HG02623 (cell line): ENCODE measurements around the gene SUGP1.

Experiments
- ATAC-seq: cut with Tn5 transposase; IDR thresholded peaks from one replicate; pipeline ENCODE4 v1.9.1; 2021; ENCODE audit warnings: moderate library complexity; ENCODE audit not compliant: unreplicated experiment

SUGP1 gene

DNA sequence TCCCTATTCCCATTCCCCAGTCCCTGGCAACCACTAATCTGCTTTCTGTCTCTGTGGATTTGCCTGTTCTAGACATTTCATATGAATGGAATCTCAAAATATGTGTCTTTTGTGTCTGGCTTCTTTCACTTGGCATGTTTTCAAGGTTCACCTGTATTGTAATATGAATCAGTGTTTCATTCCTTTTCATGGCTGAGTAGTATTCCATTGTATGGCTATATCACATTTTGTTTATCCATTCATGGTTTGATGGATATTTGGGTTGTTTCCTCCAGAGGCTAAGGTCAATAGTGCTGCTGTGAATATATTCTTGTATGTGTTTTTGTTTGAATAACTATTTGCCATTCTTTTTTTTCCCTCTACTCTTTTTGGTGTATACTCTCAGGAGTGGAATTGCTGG lies 84.1 kb downstream of the SUGP1 start:
- no peak for ATAC-seq

DNA sequence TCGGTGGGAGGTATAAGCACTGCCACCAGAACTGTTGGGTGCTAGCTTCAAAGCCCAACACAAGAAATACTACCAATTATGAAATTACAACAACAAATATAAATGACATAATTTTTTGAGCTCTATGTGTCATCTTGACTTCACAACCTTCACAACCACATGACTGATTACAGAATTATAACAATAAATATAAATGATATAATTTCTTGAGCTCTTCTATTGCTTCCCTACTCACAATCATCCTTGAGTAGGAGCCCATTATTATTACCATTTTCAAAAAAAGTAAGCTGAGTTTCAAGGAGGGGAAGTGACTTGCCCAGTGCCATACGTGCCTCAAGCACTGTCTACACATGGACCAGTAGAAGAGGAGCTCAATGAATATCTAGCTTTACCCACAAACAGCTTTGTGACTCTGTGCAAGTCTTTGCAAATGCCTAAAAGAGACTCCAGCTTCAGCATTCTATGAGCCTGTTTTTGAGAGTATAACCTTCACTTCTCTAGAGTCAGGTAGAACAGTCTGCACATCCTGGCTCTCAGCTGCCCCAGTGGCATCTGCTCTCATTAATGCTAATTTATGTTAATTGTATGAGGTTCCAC lies 86.0 kb downstream of the SUGP1 start:
- ATAC-seq: no peak

DNA sequence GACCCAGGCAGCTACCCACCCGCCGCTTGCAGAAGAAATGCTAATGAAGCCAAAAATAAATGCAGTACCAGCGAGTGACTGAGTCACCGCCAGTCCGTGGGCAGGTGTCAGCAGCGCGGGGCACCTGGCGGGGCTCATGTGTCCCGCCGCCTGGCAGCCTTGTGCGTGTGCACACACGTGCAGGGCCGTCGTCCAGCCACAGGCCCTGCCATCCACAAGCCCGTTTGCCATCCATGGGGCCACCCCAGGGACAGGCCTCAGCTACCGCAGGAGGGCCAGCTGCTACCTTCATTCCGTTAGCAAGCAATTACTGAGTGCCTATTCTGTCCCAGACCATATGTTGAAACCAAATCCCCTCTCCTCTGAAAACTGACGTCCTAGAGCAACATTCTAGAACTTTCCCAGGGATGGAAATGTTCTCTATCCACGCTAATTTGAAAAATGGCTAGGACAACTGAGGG lies 88.0 kb downstream of the SUGP1 start:
- no peak for ATAC-seq

DNA sequence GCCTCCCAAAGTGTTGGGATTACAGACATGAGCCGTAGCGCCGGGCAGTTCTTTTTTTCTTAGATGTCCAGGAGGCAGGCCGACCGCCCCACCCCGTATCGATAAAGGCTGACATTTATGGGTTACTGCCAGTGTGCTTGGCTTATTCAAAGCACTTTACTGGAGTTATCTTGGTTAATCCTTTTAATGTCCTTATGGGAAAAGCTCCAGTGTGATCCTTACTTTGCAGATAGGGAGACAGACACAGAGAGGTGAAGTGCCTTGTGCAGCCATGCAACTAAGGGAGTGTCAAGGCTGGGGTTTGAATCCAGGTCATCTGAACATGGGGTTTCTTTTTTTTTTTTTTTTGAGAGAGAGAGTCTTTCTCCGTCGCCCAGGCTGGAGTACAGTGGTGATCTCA lies 89.3 kb downstream of the SUGP1 start:
- no peak for ATAC-seq

DNA sequence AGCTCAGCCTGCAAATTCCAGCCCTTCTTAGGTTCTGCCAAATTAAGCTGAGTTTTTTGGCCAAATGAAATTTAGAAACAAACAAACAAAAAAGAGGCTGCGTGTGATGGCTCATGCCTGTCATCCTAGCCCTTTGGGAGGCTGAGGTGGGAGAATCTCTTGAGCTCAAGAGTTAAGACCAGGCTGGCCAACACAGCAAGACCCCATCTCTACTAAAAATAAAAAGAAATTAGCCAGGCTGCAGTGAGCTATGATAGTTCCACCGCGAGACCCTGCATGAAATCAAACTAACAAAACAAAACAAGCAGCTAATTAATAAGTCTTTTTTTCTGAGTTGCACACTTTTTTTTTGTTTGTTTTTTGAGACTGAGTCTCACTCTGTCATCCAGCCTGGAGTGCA lies 90.6 kb downstream of the SUGP1 start:
- ATAC-seq: no peak

DNA sequence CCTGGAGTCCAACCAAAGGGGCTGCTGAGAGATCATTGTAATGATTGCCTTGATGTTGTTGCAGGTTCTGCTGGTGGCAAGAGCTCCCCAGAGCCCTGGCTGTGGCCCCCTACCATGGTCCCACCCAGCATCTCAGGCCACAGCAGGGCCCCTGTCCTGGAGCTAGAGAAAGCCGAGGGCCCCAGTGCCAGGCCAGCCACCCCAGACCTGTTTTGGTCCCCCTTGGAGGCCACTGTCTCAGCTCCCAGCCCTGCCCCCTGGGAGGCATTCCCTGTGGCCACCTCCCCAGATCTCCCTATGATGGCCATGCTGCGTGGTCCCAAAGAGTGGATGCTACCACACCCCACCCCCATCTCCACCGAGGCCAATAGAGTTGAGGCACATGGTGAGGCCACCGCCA lies 93.1 kb downstream of the SUGP1 start:
- ATAC-seq: no peak

DNA sequence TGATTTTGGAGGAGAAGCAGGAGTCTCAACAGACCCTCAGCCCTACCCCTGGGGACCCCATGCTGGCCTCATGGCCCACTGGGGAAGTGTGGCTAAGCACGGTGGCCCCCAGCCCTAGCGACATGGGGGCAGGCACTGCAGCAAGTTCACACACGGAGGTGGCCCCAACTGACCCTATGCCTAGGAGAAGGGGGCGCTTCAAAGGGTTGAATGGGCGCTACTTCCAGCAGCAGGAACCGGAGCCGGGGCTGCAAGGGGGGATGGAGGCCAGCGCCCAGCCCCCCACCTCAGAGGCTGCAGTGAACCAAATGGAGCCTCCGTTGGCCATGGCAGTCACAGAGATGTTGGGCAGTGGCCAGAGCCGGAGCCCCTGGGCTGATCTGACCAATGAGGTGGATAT lies 93.6 kb downstream of the SUGP1 start:
- no peak for ATAC-seq

DNA sequence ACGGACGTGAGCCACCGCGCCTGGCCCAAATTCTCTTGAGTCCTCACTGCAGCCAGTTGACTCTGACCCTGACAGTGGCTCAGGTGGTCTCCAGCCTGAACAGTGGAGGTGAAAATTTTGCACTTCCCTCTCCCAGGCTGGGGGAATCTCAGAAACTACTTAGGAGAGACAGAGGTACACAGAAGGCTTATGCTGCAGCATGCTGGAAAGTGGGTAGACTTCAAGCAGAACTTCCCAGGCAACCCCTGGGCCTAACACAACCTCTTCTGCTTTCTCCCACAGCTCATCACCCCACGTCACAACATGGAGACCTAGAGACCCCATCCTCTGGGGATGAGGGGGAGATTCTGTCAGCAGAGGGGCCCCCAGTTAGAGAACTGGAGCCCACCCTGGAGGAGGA lies 94.1 kb downstream of the SUGP1 start:
- no peak for ATAC-seq
